GM23248 (cell line): Measurements from ENCODE around the gene HPGD.

Source experiments
- EZH2 ChIP-seq: fragments of 200-600 bp; sonication (generic); IDR thresholded peaks from 2 replicates; pipeline ENCODE4 v1.6.1; 2018; ENCODE audit warnings: antibody characterized with exemption, mild to moderate bottlenecking; ENCODE audit not compliant: insufficient read depth, poor library complexity, severe bottlenecking
- EZH2phosphoT487 ChIP-seq: fragments of 200-600 bp; sonication (generic); IDR thresholded peaks from 2 replicates; pipeline ENCODE4 v1.6.1; 2018; ENCODE audit warnings: antibody characterized with exemption, moderate library complexity, mild to moderate bottlenecking, low read depth; ENCODE audit not compliant: insufficient read depth

DNA sequence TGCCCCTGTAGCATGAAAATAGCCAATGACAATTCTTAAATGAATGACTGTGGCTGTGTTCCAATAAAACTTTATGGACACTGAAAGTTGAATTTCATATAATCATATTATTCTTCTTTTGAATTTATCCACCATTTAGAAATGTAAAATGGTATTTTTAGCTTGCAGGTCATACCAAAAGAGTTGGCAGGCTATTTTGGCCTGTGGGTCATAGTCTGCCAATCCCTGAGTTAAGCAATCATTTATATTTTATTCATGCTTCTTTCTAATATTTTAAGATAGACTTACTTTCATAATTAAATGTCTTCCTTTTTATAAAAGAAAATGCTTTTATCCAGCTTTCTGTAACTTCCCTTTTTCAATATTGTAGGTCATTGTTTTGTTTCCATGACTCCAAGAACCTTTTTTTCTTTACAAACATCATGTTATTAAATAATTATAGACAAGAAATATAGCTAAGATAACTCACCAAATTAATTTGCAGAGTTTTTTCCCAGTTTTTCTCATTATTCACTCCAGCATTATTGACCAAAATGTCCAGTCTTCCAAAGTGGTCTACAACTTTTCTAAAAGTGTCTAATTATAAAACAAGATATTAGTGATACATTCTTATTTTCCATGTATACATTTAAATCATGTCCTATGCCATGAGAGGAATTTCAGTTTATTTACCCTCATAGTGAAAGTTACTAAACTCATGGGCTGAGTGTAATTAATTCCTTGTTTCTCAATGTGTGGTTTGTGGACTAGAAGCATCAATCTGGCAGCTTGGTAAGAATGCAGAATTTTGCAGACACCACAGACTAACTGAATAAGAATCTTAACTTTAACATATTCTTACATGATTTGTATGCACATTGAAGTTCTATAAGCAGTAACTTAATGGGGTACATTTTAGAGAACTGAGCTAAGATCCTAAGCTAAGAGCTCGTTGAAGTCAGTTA is 4.5 kb downstream of the HPGD start:
- TF ChIP-seq EZH2 (no peak), EZH2phosphoT487 (no peak)
